GM21576 (cell line): ENCODE results near the gene CDK3.

ENCODE experiments used
- ATAC-seq: cut with Tn5 transposase; IDR thresholded peaks from one replicate; pipeline ENCODE4 v1.9.1; 2021; ENCODE audit warnings: mild to moderate bottlenecking, moderate library complexity; ENCODE audit not compliant: unreplicated experiment

The CDK3 gene

GRCh38 chr17:75987041-75987440 is 13.6 kb upstream of the CDK3 start:
- no peak for ATAC-seq

GRCh38 chr17:75991396-75991795 is 9.3 kb upstream of the CDK3 start:
- ATAC-seq = no peak

GRCh38 chr17:75994802-75995370 is 5.8 kb upstream of the CDK3 start:
- ATAC-seq = no peak

- ATAC-seq = no peak
These were observed 5.2 kb upstream of the CDK3 start for GRCh38 chr17:75995385-75995925.

- no peak for ATAC-seq
These were observed 3.7 kb upstream of the CDK3 start for GRCh38 chr17:75996665-75997590.

- no peak for ATAC-seq
These were observed 2.3 kb upstream of the CDK3 start for GRCh38 chr17:75998327-75998795.

- no peak for ATAC-seq
These were observed 470 bp upstream of the CDK3 start for GRCh38 chr17:76000016-76000754.

- no peak for ATAC-seq
These were observed 1.4 kb downstream of the CDK3 start for GRCh38 chr17:76002100-76002499.

- no peak for ATAC-seq
These were observed 3.3 kb downstream of the CDK3 start for GRCh38 chr17:76003915-76004314.

GRCh38 chr17:76004750-76005262 is 4.2 kb downstream of the CDK3 start:
- ATAC-seq = no peak

- no peak for ATAC-seq
These were observed 4.9 kb downstream of the CDK3 start for GRCh38 chr17:76005263-76006149.

GRCh38 chr17:76007131-76007849 is 6.6 kb downstream of the CDK3 start:
- ATAC-seq = no peak

- no peak for ATAC-seq
These were observed 7.2 kb downstream of the CDK3 start for GRCh38 chr17:76007850-76008165.

GRCh38 chr17:76008208-76008607 is 7.6 kb downstream of the CDK3 start:
- ATAC-seq = no peak

- ATAC-seq = no peak
These were observed 8.2 kb downstream of the CDK3 start for GRCh38 chr17:76008630-76009425.

- no peak for ATAC-seq
These were observed 8.8 kb downstream of the CDK3 start for GRCh38 chr17:76009447-76009846.

GRCh38 chr17:76009969-76010661 is 9.5 kb downstream of the CDK3 start:
- no peak for ATAC-seq

- no peak for ATAC-seq
These were observed 11.3 kb downstream of the CDK3 start for GRCh38 chr17:76011951-76012350.
